GM20431 (cell line): ENCODE data around the gene MDP1.
"Not testable (repeated sequence)": the region's sequence is repeated elsewhere in the genome, so short reads cannot be mapped to it uniquely, and the experiment has no call there.

Source experiments
- in situ Hi-C: fragments of 300-500 bp; cut with MseI, MboI; formaldehyde crosslinking; loops from one replicate; pipeline ENCODE4 v1.15.0; 2020; ENCODE audit warnings: low sequenced_read_pairs; ENCODE audit not compliant: unreplicated experiment

The MDP1 gene

GRCh38 chr14:24232645-24233537 is 17.0 kb upstream of the MDP1 start, which contains the start of gene GMPR2:
GMPR2 (plus strand) TSS chr14:24232929; CDS start chr14:24233254, 325 bp downstream.
- in situ Hi-C loops, result no loop called here

GRCh38 chr14:24232121-24232644 is 16.3 kb upstream of the MDP1 start, which contains the start of gene NEDD8:
NEDD8 (minus strand) TSS chr14:24232367; CDS start chr14:24232267, 100 bp downstream.
- in situ Hi-C loops, result no loop called here

- in situ Hi-C loops, result no loop called here
These were observed 15.6 kb upstream of the MDP1 start for GRCh38 chr14:24231263-24232120.

GRCh38 chr14:24228902-24229301 is 13.0 kb upstream of the MDP1 start:
- in situ Hi-C loops, result no loop called here

GRCh38 chr14:24226473-24226872 is 10.6 kb upstream of the MDP1 start:
- in situ Hi-C loops, result no loop called here

GRCh38 chr14:24224618-24225071 is 8.8 kb upstream of the MDP1 start:
- in situ Hi-C loops, result no loop called here

GRCh38 chr14:24222987-24223386 is 7.1 kb upstream of the MDP1 start:
- in situ Hi-C loops, result not testable (repeated sequence)

- in situ Hi-C loops, result no loop called here
These were observed 3.7 kb upstream of the MDP1 start for GRCh38 chr14:24219521-24219920.

- in situ Hi-C loops, result no loop called here
These were observed 3.2 kb upstream of the MDP1 start for GRCh38 chr14:24219080-24219479.

- in situ Hi-C loops, result not testable (repeated sequence)
These were observed 1.0 kb upstream of the MDP1 start for GRCh38 chr14:24216876-24217275.

- in situ Hi-C loops, result no loop called here
These were observed 456 bp upstream of the MDP1 start for GRCh38 chr14:24216345-24216699.

GRCh38 chr14:24213866-24214662 is 1.8 kb downstream of the MDP1 start:
- in situ Hi-C loops, result no loop called here

- in situ Hi-C loops, result no loop called here
These were observed 2.7 kb downstream of the MDP1 start, which contains the start of gene CHMP4A for GRCh38 chr14:24212924-24213865. CHMP4A (minus strand) TSS chr14:24213488; CDS start chr14:24213439, 49 bp downstream.

- in situ Hi-C loops, result no loop called here
These were observed 4.6 kb downstream of the MDP1 start for GRCh38 chr14:24211311-24211710.

- in situ Hi-C loops, result no loop called here
These were observed 8.2 kb downstream of the MDP1 start for GRCh38 chr14:24207625-24208024.

GRCh38 chr14:24207104-24207551 is 8.7 kb downstream of the MDP1 start:
- in situ Hi-C loops, result no loop called here

GRCh38 chr14:24206260-24207103 is 9.4 kb downstream of the MDP1 start:
- in situ Hi-C loops, result no loop called here
